Keratinocyte (primary cell): ENCODE results near the gene ZNF561.

Experiments
- CTCF ChIP-seq, 3 experiments: IDR thresholded peaks in 1 of 3; conservative IDR thresholded peaks in 1 of 3; optimal IDR thresholded peaks in 1 of 3; 2 replicates in 2 of 3; 3 replicates in 1 of 3; pipeline versions ENCODE3 to v1.5.1; 2011; ENCODE audit warnings: low read length in 3 of 3, mild to moderate bottlenecking in 3 of 3, moderate library complexity in 2 of 3, control low read depth in 1 of 3, inconsistent platforms in 1 of 3; ENCODE audit not compliant: insufficient read depth in 2 of 3; ENCODE audit errors: extremely low read depth in 1 of 3
- EZH2 ChIP-seq: IDR thresholded peaks from one replicate; pipeline ENCODE4 v1.6.1; 2012; ENCODE audit warnings: inconsistent platforms, mild to moderate bottlenecking, low read length, moderate library complexity

DNA sequence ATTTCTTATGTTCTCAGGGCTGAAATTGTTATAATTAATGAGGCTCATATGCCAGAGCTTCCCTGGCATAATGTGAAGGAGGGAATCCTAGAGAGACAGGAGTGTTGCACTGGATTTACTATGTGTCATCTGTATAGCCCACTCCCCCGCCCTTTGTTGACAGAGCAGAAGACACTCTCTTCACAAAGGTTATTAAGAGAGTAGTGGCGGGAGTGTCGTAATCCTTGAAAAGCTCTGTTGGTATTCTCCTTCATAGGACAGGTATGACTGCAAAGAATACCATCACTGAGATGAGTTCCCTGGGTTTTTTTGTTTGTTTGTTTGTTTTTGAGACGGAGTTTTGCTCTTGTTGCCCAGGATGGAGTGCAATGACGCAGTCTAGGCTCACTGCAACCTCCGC lies 50.8 kb downstream of the ZNF561 start:
- TF ChIP-seq CTCF (optimal IDR thresholded peaks at IDR 0.05 in 1 of 3, IDR thresholded peaks at IDR 0.05 in 1 of 3, conservative IDR thresholded peaks at IDR 0.05 in 1 of 3; ENCODE audit: extremely low read depth in 1 of 3, insufficient read depth in 2 of 3, low read length in 3 of 3) (no peak), EZH2 (no peak)
